ENCODE data around the gene SUSD4. TPM values are rescaled to one million over a fixed set of nuclear protein-coding genes. Genes with fewer than 3 reads are reported as not detected.

SUSD4 gene
- polyA plus RNA-seq, 1 of the 3 experiments (the other 2 are of a cell fraction), result 0.31 TPM

GRCh38 chr1:223394706-223395105, 30.7 kb upstream of the SUSD4 start (continued):
- TF ChIP-seq PBX3 (IDR thresholded peaks at IDR 0.05), result no peak

GRCh38 chr1:223394242-223394641, 30.3 kb upstream of the SUSD4 start:
- Histone ChIP-seq H3K4me1 (ENCODE audit: control insufficient read depth in 1 of 2, insufficient read depth in 2 of 2, low read depth in 1 of 2, low read length in 1 of 2) (peaks cover 0 to 3% of the 10 kb centered on the region in 2 experiments; a peak in 1 of 4 replicates), H3F3A (replicated peaks; ENCODE audit: insufficient read depth) (no peaks in the 10 kb centered on the region), H3K4me2 (no peak overlapping the region), H3K9ac (no peak overlapping the region), H2AFZ (ENCODE audit: low read depth) (no peak overlapping the region), H3K4me3 (ENCODE audit: low read depth in 2 of 2, low read length in 1 of 2) (no peak overlapping the region), H4K20me1 (ENCODE audit: insufficient read depth) (no peaks in the 10 kb centered on the region), H3K27ac (ENCODE audit: low read depth in 2 of 2, low read length in 1 of 2) (no peak overlapping the region), H3K9me3 (no peaks in the 10 kb centered on the region), H3K27me3 (ENCODE audit: insufficient read depth) (peaks cover 25% of the 10 kb centered on the region; the same call in 1 of the 2 replicates), H3K9me2 (no peaks in the 10 kb centered on the region), H3K36me3 (replicated peaks in 1 of 2; ENCODE audit: control insufficient read depth in 1 of 2, insufficient read depth in 2 of 2, low read length in 1 of 2) (no peaks in the 10 kb centered on the region), H3K79me2 (ENCODE audit: insufficient read depth) (no peaks in the 10 kb centered on the region)
- CTCF ChIA-PET, result interaction anchor here (0.6 to 1.7 kb wide), 2 partner anchors 19 to 59 kb away, joined by 3 to 4 read pairs; no protein-coding TSS in a partner anchor
- peak; percentile 35 for DNase-seq
- WGBS (ENCODE audit: low lambda C conversion rate), result 78% methylated on average over 20 of the region's 27 CpGs
- TF ChIP-seq TAF1 (IDR thresholded peaks at IDR 0.05; ENCODE audit: borderline replicate concordance, low read depth, low read length) (no peak), SMC3 (IDR thresholded peaks at IDR 0.05; ENCODE audit: low read depth, low read length) (no peak), SIN3A (IDR thresholded peaks at IDR 0.05; ENCODE audit: borderline replicate concordance, low read depth, low read length) (no peak), RCOR1 (IDR thresholded peaks at IDR 0.05; ENCODE audit: low read length) (no peak), NFIC (IDR thresholded peaks at IDR 0.05; ENCODE audit: borderline replicate concordance) (no peak), IRF3 (IDR thresholded peaks at IDR 0.05; ENCODE audit: low read depth, low read length) (no peak), RAD21 (IDR thresholded peaks at IDR 0.05; ENCODE audit: low read length) (no peak), GATA2 (CRISPR knock-in tag; IDR thresholded peaks at IDR 0.05) (no peak), CHD2 (IDR thresholded peaks at IDR 0.05; ENCODE audit: low read length, partially characterized antibody) (no peak), NRF1 (IDR thresholded peaks at IDR 0.05; ENCODE audit: low read depth, low read length) (no peak), EP300 (IDR thresholded peaks at IDR 0.05; ENCODE audit: borderline replicate concordance in 1 of 2, low read depth in 1 of 2, low read length in 1 of 2) (no peak), JUND (IDR thresholded peaks at IDR 0.05) (no peak), RFX5 (IDR thresholded peaks at IDR 0.05; ENCODE audit: low read length) (no peak), USF1 (IDR thresholded peaks at IDR 0.05; ENCODE audit: borderline replicate concordance, low read depth) (no peak)
- POLR2A ChIA-PET, result no interaction called here

Data from SK-N-SH (cell line).